GM13977 (cell line): ENCODE measurements around the gene C8A.

Experiments
- DNase-seq: peaks from one replicate; pipeline ENCODE4 v3.0.0; 2012; ENCODE audit warnings: low spot score
- CTCF ChIP-seq: IDR thresholded peaks from 2 replicates; pipeline ENCODE4 v1.5.1; 2012; ENCODE audit warnings: mild to moderate bottlenecking, control low read depth; ENCODE audit not compliant: insufficient read depth; ENCODE audit errors: extremely low read depth, missing control alignments
- in situ Hi-C: fragments of 300-500 bp; cut with MboI; formaldehyde crosslinking; loops from one replicate; pipeline ENCODE4 v1.12.0; 2022; ENCODE audit warnings: low sequenced_read_pairs, low pct_unique_long_range_greater_than_20kb, mixed read lengths, inconsistent platforms; ENCODE audit not compliant: unreplicated experiment

C8A gene

GRCh38 chr1:56894014-56894413, 39.4 kb downstream of the C8A start:
- no peak for DNase-seq
- in situ Hi-C loops = no loop called here
- no peak for TF ChIP-seq CTCF

DNA sequence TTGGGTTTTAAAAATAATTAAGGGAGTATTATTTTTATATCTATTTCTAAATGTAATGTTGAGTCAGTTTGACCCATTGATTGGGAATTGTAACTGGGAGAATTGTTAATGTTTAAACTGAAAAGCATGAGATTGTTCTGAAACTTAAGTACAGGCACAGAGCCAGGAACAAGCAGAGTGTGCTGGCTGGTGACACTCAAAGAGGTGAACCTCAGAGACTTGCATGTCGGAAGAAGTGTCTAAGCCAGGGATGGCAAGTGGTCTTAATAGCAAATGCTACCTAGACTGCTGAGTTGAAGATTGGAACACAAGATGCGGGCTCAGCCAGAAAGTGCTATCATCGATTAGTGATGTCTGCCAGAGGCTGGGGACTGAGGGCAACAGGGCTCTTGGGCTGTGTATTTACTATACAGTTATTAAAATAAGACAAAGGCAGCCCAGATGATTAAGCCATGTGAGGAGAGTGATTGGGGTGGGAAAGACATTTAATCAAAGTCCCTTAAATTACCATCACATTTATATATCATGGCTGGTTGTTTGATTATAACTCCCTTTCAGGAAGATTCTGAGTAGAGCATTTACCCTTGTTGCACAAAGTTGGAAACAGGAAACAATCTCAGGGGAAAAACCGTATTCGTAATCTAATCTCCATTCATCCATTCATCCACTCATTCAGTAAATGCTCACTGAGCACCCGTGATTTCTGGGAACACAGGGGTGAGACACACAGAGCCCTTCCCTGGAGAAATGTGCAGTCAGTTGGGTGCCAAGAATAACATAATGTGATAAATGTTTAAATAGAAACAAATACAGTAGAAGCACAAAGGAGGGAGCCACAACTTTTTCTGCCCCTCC, 42.8 kb downstream of the C8A start:
- TF ChIP-seq CTCF = no peak
- in situ Hi-C loops = no loop called here
- DNase-seq = no peak

- DNase-seq = no peak
- TF ChIP-seq CTCF = no peak
- in situ Hi-C loops = no loop called here
These were observed 43.4 kb downstream of the C8A start for GRCh38 chr1:56898005-56898373.

- TF ChIP-seq CTCF = no peak
- in situ Hi-C loops = no loop called here
- DNase-seq = no peak
These were observed 44.3 kb downstream of the C8A start for GRCh38 chr1:56898879-56899278.

- no peak for TF ChIP-seq CTCF
- no peak for DNase-seq
- in situ Hi-C loops = no loop called here
These were observed 47.1 kb downstream of the C8A start for GRCh38 chr1:56901716-56902115.

GRCh38 chr1:56903778-56904177, 49.2 kb downstream of the C8A start:
- in situ Hi-C loops = no loop called here
- no peak for TF ChIP-seq CTCF
- no peak for DNase-seq
